Endothelial cell of coronary artery (primary cell): ENCODE measurements around the gene ARSI. TPM values are rescaled to one million over a fixed set of nuclear protein-coding genes. Genes with fewer than 3 reads are reported as not detected.

Source experiments
- total RNA-seq: library from RNA; depleted of rRNA; stranded (reverse); fragments of >200 nt; gene quantifications from 2 replicates; pipeline ENCODE4 v1.2.3, GENCODE V29; 2014

Gene ARSI
- total RNA-seq, result 0.09 and 0.28 TPM in 2 replicates

GRCh38 chr5:150302301-150303069, at the start of gene ARSI:
Gene ARSI (minus strand): TSS chr5:150302905. CDS start chr5:150302373, 532 bp downstream.

GRCh38 chr5:150289551-150290390, 12.9 kb downstream of the ARSI start, which contains the start of gene CAMK2A:
Gene CAMK2A (minus strand): TSS chr5:150289773. CDS start chr5:150289625, 148 bp downstream.

Other genes with a start within 250 kb of the ARSI start
- gene CSF1R, start 216.4 kb downstream of the ARSI start, total RNA-seq, result not detected in 2 replicates
- gene PDGFRB, start 147.1 kb downstream of the ARSI start, total RNA-seq, result 0.63 and 3.1 TPM in 2 replicates
- gene CDX1, start 136.1 kb downstream of the ARSI start, total RNA-seq, result not detected in 2 replicates
- gene SLC6A7, start 112.8 kb downstream of the ARSI start, total RNA-seq, result not detected in 2 replicates
- gene CAMK2A, start 13.1 kb downstream of the ARSI start, total RNA-seq, result not detected in 2 replicates
- gene TCOF1, start 54.8 kb upstream of the ARSI start, total RNA-seq, result 16.0 and 18.5 TPM in 2 replicates
- 0.36 and 0.56 TPM in 2 replicates for gene CD74, start 110.0 kb upstream of the ARSI start, total RNA-seq
- 3,989 and 4,022 TPM in 2 replicates for gene RPS14, start 146.8 kb upstream of the ARSI start, total RNA-seq
- 39.4 and 62.3 TPM in 2 replicates for gene NDST1, start 205.2 kb upstream of the ARSI start, total RNA-seq